Suprapubic skin (tissue), 4 donors: Measurements from ENCODE around the gene UBE2F. TPM values are rescaled to one million over a fixed set of nuclear protein-coding genes. Genes with fewer than 3 reads are reported as not detected.
A peak's percentile ranks its signal among the peaks of the same experiment; 100 is the strongest.

ENCODE experiments used
- DNase-seq, 2 donors: peaks; one replicate each; pipeline ENCODE4 v3.0.0-alpha.2; 2019; ENCODE audit warnings: low spot score in 2 of 2
- H3K27ac ChIP-seq: fragments of 200-600 bp; sonication (generic); one replicate; pipeline ENCODE4 v1.5.1; 2019
- H3K27me3 ChIP-seq: fragments of 200-600 bp; sonication (generic); one replicate; pipeline ENCODE4 v1.5.1; 2019
- H3K36me3 ChIP-seq: fragments of 200-600 bp; sonication (generic); one replicate; pipeline ENCODE4 v1.5.1; 2019
- H3K4me1 ChIP-seq: fragments of 200-600 bp; sonication (generic); one replicate; pipeline ENCODE4 v1.5.1; 2019
- H3K4me3 ChIP-seq: fragments of 200-600 bp; sonication (generic); one replicate; pipeline ENCODE4 v1.5.1; 2019; ENCODE audit warnings: mild to moderate bottlenecking
- H3K9me3 ChIP-seq: fragments of 200-600 bp; sonication (generic); one replicate; pipeline ENCODE4 v1.5.1; 2019
- EP300 ChIP-seq: sonication (generic); formaldehyde crosslinking; IDR thresholded peaks from one replicate; pipeline ENCODE4 v1.6.1; 2017; ENCODE audit warnings: antibody characterized with exemption
- POLR2A ChIP-seq, 2 donors: fragments of 450-650 bp; IDR thresholded peaks; one replicate each; pipeline ENCODE4 v1.6.1; 2017; ENCODE audit warnings: antibody characterized with exemption in 2 of 2, mild to moderate bottlenecking in 2 of 2, moderate library complexity in 2 of 2
- POLR2AphosphoS5 ChIP-seq, 3 donors: sonication (generic); formaldehyde crosslinking; IDR thresholded peaks; one replicate each; pipeline ENCODE4 v1.6.1; 2017; ENCODE audit warnings: antibody characterized with exemption in 3 of 3
- WGBS: methylation state at CpG from one replicate; pipeline ENCODE4 v1.1.5; 2018; 5-methylcytosine and 5-hydroxymethylcytosine counted together
- total RNA-seq, 4 donors: library from RNA; depleted of rRNA; stranded (reverse); fragments of >200 nt; gene quantifications; one replicate each; pipeline ENCODE4 v1.1.0, GENCODE V29; 2016
- TF ChIP-seq, protein P1 (sequence below), 2 donors: fragments of 200-600 bp in 1 of 2; fragments of 450-650 bp in 1 of 2; sonication (generic) in 1 of 2; IDR thresholded peaks; one replicate each; pipeline ENCODE4 v1.5.1; 2016 to 2019; ENCODE audit warnings: antibody characterized with exemption in 2 of 2, mild to moderate bottlenecking in 1 of 2, moderate library complexity in 1 of 2

The UBE2F gene, protein sequence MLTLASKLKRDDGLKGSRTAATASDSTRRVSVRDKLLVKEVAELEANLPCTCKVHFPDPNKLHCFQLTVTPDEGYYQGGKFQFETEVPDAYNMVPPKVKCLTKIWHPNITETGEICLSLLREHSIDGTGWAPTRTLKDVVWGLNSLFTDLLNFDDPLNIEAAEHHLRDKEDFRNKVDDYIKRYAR
- 10 to 100 TPM; 32.2 to 63.6 (median 39.7) TPM for total RNA-seq

DNA sequence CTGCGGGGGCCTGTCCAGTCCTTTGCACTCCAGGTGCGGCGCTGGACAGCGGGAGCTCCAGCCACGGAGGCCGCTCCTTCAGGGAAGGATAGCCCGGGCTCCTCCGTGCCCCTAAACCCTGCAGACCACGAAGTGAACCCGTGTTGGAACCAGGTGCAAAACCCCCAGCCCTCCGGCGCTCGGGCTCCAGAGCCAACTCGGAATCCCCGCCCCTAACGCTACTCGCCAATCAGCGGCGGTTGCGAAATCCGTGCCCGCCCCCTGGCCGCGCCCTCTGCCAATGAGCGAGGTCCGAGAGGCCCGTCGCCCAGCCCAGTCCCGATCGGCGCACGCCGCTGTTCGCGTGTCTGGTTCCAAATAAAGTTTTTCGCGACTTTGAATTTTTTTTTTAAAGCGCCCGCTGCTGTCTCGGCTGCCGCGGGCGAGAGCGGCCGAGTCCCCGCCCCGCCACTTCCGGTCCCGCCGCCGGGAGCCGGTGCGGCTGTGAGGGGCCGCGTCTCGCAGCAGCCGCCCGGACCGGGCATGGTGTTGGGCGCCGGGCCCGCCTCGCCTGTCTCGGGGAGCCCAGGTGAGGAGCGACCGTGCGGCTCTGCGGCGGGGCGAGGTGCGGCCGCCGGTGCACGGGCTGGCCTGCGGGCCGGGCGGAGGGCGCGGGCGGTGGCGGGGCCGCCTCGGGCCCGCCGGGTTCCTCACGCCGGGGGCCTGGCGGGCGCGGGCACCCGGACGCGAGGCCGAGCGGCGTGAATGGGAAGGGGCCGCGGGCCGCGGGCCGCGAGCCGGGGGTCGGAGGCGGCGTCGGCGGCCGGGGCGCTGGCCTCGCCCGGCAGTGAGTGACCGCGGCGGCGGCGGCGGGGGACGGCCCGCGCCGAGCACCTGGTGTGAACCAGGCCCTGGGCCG, at the start of gene UBE2F:
UBE2F (plus strand) TSS at position 450 of the 898 bp plus-strand sequence. CDS start 6,094 bp downstream, outside the sequence.
- Histone ChIP-seq H3K27ac (peak within 1 kb of the TSS; percentile 69), H3K4me3 (peak within 1 kb of the TSS; percentile 81), H3K4me1 (peaks cover 37% of the 10 kb centered on the region), H3K27me3 (no peaks in the 10 kb centered on the region), H3K36me3 (no peaks in the 10 kb centered on the region), H3K9me3 (peaks cover 4% of the 10 kb centered on the region)
- under 1% methylated on average over 50 of the region's 123 CpGs for WGBS
- DNase-seq: peak; percentile 97 to 99
- TF ChIP-seq POLR2A (IDR thresholded peaks at IDR 0.05) (peak in 1 of 2 donors; percentile 42), POLR2AphosphoS5 (IDR thresholded peaks at IDR 0.05) (peak in 2 of 3 donors; percentile 67 to 90)
- TF ChIP-seq, protein P1, sequence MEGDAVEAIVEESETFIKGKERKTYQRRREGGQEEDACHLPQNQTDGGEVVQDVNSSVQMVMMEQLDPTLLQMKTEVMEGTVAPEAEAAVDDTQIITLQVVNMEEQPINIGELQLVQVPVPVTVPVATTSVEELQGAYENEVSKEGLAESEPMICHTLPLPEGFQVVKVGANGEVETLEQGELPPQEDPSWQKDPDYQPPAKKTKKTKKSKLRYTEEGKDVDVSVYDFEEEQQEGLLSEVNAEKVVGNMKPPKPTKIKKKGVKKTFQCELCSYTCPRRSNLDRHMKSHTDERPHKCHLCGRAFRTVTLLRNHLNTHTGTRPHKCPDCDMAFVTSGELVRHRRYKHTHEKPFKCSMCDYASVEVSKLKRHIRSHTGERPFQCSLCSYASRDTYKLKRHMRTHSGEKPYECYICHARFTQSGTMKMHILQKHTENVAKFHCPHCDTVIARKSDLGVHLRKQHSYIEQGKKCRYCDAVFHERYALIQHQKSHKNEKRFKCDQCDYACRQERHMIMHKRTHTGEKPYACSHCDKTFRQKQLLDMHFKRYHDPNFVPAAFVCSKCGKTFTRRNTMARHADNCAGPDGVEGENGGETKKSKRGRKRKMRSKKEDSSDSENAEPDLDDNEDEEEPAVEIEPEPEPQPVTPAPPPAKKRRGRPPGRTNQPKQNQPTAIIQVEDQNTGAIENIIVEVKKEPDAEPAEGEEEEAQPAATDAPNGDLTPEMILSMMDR (IDR thresholded peaks at IDR 0.05): no peak

- Histone ChIP-seq H3K4me1 (peaks cover 2% of the 10 kb centered on the region), H3K27me3 (no peaks in the 10 kb centered on the region), H3K9me3 (no peaks in the 10 kb centered on the region), H3K36me3 (no peaks in the 10 kb centered on the region), H3K4me3 (no peak overlapping the region), H3K27ac (no peak overlapping the region)
- no peak for TF ChIP-seq POLR2AphosphoS5 (IDR thresholded peaks at IDR 0.05)
- TF ChIP-seq, protein P1 (IDR thresholded peaks at IDR 0.05): no peak
- TF ChIP-seq EP300: no peak
- TF ChIP-seq POLR2A (IDR thresholded peaks at IDR 0.05): no peak
- WGBS: 72% methylated on average over 5 of the region's 5 CpGs
- DNase-seq: no peak
Observed at GRCh38 chr2:237917696-237918374, 49.0 kb upstream of the UBE2F start.

GRCh38 chr2:237919593-237919992, 47.2 kb upstream of the UBE2F start:
- no peak for DNase-seq
- WGBS: 89% methylated on average over 6 of the region's 6 CpGs
- Histone ChIP-seq H3K27me3 (no peaks in the 10 kb centered on the region), H3K4me1 (peaks cover 13% of the 10 kb centered on the region), H3K27ac (no peak overlapping the region), H3K4me3 (no peak overlapping the region), H3K9me3 (no peaks in the 10 kb centered on the region), H3K36me3 (no peaks in the 10 kb centered on the region)
- TF ChIP-seq POLR2AphosphoS5 (IDR thresholded peaks at IDR 0.05) (no peak), POLR2A (IDR thresholded peaks at IDR 0.05) (no peak), EP300 (no peak)
- TF ChIP-seq, protein P1 (IDR thresholded peaks at IDR 0.05): no peak

DNA sequence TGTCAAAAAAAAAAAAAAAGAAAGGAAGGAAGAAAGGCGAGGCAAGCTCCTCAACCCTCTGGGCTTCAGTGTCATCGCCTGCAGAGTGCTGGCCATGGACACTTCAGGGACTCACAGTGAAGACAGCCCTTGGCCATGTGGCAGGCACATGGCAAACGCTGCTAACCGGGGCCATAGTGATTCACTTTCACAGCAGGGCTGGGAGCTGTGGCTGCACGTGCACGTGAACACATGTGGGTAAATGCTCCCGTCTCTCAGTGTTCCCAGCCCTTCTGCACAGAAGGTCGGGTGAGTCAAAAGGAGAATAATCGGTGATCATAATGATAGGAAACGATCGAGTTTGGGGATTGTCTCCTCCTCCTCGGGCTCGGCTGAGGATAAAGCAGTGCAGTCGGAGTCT, 46.1 kb upstream of the UBE2F start:
- WGBS: 64% methylated on average over 14 of the region's 14 CpGs
- no peak for TF ChIP-seq POLR2AphosphoS5 (IDR thresholded peaks at IDR 0.05)
- no peak for TF ChIP-seq EP300
- TF ChIP-seq, protein P1 (IDR thresholded peaks at IDR 0.05): no peak
- no peak for TF ChIP-seq POLR2A (IDR thresholded peaks at IDR 0.05)

More for the DNA sequence above, 46.1 kb upstream of the UBE2F start:
- no peaks in the 10 kb centered on the region for H3K36me3 ChIP-seq
- H3K4me3 ChIP-seq: no peak overlapping the region
- no peaks in the 10 kb centered on the region for H3K9me3 ChIP-seq
- DNase-seq: no peak
- no peak overlapping the region for H3K27ac ChIP-seq
- H3K4me1 ChIP-seq: peaks cover 13% of the 10 kb centered on the region
- H3K27me3 ChIP-seq: no peaks in the 10 kb centered on the region
